Psoas muscle (tissue), 8 donors: ENCODE results near the gene ANKRD11. TPM values are rescaled to one million over a fixed set of nuclear protein-coding genes. Genes with fewer than 3 reads are reported as not detected.

ENCODE experiments used
- ATAC-seq, 4 donors: fragments of 200-7000 bp; cut with Tn5 transposase; one replicate each; pipeline ENCODE4 v1.9.1; 2020; ENCODE audit warnings: moderate library complexity in 3 of 4, mild to moderate bottlenecking in 2 of 4
- DNase-seq, 2 donors: peaks; one replicate each; pipeline ENCODE4 v3.0.0-alpha.2; 2020
- H3K27ac ChIP-seq: fragments of 200-600 bp; one replicate; pipeline ENCODE4 v1.8.0; 2022
- H3K27me3 ChIP-seq, 3 donors: fragments of 200-600 bp in 1 of 3; one replicate each; pipeline versions ENCODE4 v1.6.1 to v1.8.0; 2013 to 2022; ENCODE audit warnings: low read length in 2 of 3, mild to moderate bottlenecking in 2 of 3, moderate library complexity in 1 of 3; ENCODE audit not compliant: insufficient read depth in 3 of 3
- H3K36me3 ChIP-seq, 2 donors: fragments of 200-600 bp in 1 of 2; one replicate each; pipeline versions ENCODE4 v1.6.1 to v1.8.0; 2013 to 2022; ENCODE audit warnings: low read depth in 1 of 2, mild to moderate bottlenecking in 1 of 2, moderate library complexity in 1 of 2; ENCODE audit not compliant: insufficient read depth in 1 of 2
- H3K4me1 ChIP-seq: fragments of 200-600 bp; one replicate; pipeline ENCODE4 v1.8.0; 2022
- H3K4me3 ChIP-seq: fragments of 200-600 bp; one replicate; pipeline ENCODE4 v1.8.0; 2022; ENCODE audit warnings: mild to moderate bottlenecking
- H3K9me3 ChIP-seq: fragments of 200-600 bp; one replicate; pipeline ENCODE4 v1.8.0; 2022
- CTCF ChIP-seq: fragments of 200-600 bp; IDR thresholded peaks from one replicate; pipeline ENCODE4 v1.8.0; 2022; ENCODE audit warnings: antibody characterized with exemption
- WGBS, 3 donors: extraction: QIAGEN DNeasy Blood & Tissue Kit; methylation state at CpG; one replicate each; pipeline versions ENCODE4 v1.1.6 to v1.1.7; 2013; 5-methylcytosine and 5-hydroxymethylcytosine counted together
- intact Hi-C, 2 donors: fragments of 100-400 bp; cut with DNase I; formaldehyde crosslinking; loops; one replicate each; pipeline versions ENCODE4 v1.11.0 to v1.14.2; 2022
- polyA plus RNA-seq, 3 donors: library from polyadenylated mRNA; stranded (reverse); fragments of 200-250 nt; gene quantifications; one replicate each; pipeline ENCODE4 v1.2.3, GENCODE V29; 2013
- total RNA-seq, 4 donors: library from RNA; stranded (reverse); fragmentation: NEBNext Ultra II Directional in 2 of 4; extraction: Animal tissue kit (Norgen Biotek cat#: 25700) in 2 of 4; gene quantifications; one replicate each; pipeline versions ENCODE4 v1.2.1 to v1.2.4, GENCODE V29; 2021 to 2023
- donor health status: healthy with polysubstance abuse.
- donor health status: DM: no; HTN: no; CAD: no; lungs with moderate emphysema.
- donor health status: Bipolar disorder and iron deficiency.
- donor health status: healthy.
- donor health status: DM: yes; HTN: yes; CAD: no.
- donor health status: DM: no; HTN: no; CAD: no.
- donor health status: DM: no; HTN: no; CAD: no.
- donor health status: DM: yes; HTN: yes; CAD: no.

The ANKRD11 gene
- total and polyA plus RNA-seq, 7 donors = 22.3 to 72.8 (median 57.2) TPM

GRCh38 chr16:89313583-89313982 lies 176.8 kb downstream of the ANKRD11 start:
- Histone ChIP-seq H3K4me3 (no peak overlapping the region), H3K27me3 (no peaks in the 10 kb centered on the region), H3K4me1 (peaks cover 62% of the 10 kb centered on the region), H3K27ac (peak overlapping the region; percentile 71), H3K36me3 (peaks cover 5 to 15% of the 10 kb centered on the region in 2 donors), H3K9me3 (no peaks in the 10 kb centered on the region)
- no peak for DNase-seq
- intact Hi-C loops = no loop called here
- TF ChIP-seq CTCF = no peak
- peak in 1 of 4 donors; percentile 19 for ATAC-seq
- WGBS, 3 donors = 34 to 54% (median 47%) methylated on average over 3 of the region's 3 CpGs

DNA sequence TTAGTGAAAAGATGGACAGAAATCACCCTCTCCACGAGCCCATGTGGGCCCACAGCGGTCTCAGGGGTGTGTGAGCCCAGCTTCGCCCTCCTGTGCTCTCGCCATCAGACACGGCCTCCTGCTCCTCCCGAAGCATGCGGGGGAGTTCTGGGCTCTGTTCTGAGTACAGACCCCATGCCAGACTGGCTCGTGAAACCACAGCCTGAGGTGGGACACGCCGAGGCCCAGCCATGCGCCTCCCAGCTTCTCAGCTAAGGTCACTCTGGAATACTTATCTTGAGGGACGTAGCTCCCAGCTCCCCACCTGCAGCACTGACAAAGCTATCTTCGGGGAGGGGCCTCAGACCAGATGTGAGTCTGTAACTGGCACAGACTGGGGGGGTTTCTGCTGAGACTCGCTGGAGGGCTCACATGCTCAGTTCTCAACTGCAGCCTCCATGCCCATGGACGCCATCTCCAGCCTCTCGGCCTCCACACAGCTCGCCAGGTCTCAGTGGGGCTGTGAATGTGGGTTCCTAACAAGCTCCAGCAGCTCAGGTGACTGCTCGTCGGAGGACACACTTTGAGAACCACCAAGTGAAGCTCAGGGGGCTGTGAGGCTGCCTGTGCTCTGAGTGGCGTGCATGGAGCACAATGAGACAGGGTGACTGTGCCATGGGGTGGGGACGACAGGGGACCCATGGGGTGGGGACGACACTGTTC lies 177.6 kb downstream of the ANKRD11 start:
- no peaks in the 10 kb centered on the region for H3K27me3 ChIP-seq

DNA sequence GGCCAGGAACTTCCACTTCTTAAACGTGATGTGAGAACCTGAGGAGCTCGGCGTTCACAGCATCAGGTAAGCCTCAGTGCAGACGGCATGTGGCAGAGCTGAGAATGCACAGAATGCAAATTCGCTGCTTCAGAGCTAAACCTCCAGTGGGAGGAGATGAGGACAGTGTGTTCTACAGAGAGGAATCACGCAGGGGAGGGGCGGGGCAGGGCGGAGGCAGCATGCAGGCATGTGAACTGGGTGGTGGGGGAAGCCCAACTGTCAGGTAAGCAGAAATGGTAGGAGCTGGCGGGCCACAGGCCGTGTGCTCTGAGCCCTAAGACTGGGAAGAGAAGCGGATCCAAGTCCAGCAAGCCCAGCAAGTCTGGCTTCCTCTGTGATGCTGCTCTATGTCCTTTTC lies 178.2 kb downstream of the ANKRD11 start:
- no peak for TF ChIP-seq CTCF
- ATAC-seq = peak in 2 of 4 donors; percentile 43 to 53
- H3K4me1 ChIP-seq = peaks cover 55% of the 10 kb centered on the region
- H3K9me3 ChIP-seq = no peaks in the 10 kb centered on the region
- intact Hi-C loops = no loop called here
- H3K36me3 ChIP-seq = peaks cover 5 to 15% of the 10 kb centered on the region in 2 donors
- WGBS, 3 donors = 84 to 87% (median 87%) methylated on average over 11 of the region's 11 CpGs
- no peak overlapping the region for H3K27ac ChIP-seq
- DNase-seq = no peak
- H3K27me3 ChIP-seq = no peaks in the 10 kb centered on the region
- no peak overlapping the region for H3K4me3 ChIP-seq

More for the DNA sequence above, 177.6 kb downstream of the ANKRD11 start:
- ATAC-seq = no peak
- no peak overlapping the region for H3K27ac ChIP-seq
- H3K4me3 ChIP-seq = no peak overlapping the region
- DNase-seq = no peak
- intact Hi-C loops = no loop called here
- peaks cover 60% of the 10 kb centered on the region for H3K4me1 ChIP-seq
- 90 to 94% (median 91%) methylated on average over 22 of the region's 22 CpGs for whole genome bisulfite sequencing, 3 donors
- H3K9me3 ChIP-seq = no peaks in the 10 kb centered on the region
- peaks cover 5 to 15% of the 10 kb centered on the region in 2 donors for H3K36me3 ChIP-seq
- no peak for TF ChIP-seq CTCF

DNA sequence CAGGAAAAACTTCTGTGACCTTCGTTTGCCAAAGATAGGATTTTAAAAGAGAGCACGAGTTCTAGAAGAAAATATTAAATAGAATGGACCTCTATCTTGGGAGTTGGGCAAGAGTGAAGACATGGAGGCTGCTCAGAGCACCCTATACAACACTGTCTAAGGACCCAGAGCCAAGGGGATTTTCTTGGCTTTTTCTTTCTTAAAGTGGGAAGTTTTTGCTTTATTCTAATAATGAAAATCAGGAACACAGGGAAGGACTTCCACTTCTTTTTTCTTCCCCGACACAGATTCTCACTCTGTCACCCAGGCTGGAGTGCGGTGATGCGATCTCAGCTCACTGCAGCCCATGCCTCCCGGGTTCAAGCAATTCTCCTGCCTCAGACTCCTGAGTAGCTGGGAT lies 178.7 kb downstream of the ANKRD11 start:
- TF ChIP-seq CTCF = no peak
- Histone ChIP-seq H3K36me3 (peaks cover 5 to 15% of the 10 kb centered on the region in 2 donors), H3K4me1 (peaks cover 49% of the 10 kb centered on the region), H3K27me3 (no peaks in the 10 kb centered on the region), H3K27ac (no peak overlapping the region), H3K9me3 (no peaks in the 10 kb centered on the region), H3K4me3 (no peak overlapping the region)
- DNase-seq (no peak), ATAC-seq (no peak)
- intact Hi-C loops = no loop called here
- WGBS, 3 donors = 84 to 93% (median 91%) methylated on average over 6 of the region's 6 CpGs
